Measurements from ENCODE around the gene THAP11.
A peak's percentile ranks its signal among the peaks of the same experiment; 100 is the strongest.

GRCh38 chr16:67865318-67865717 lies 23.2 kb downstream of the THAP11 start:
- TF ChIP-seq, protein P1, sequence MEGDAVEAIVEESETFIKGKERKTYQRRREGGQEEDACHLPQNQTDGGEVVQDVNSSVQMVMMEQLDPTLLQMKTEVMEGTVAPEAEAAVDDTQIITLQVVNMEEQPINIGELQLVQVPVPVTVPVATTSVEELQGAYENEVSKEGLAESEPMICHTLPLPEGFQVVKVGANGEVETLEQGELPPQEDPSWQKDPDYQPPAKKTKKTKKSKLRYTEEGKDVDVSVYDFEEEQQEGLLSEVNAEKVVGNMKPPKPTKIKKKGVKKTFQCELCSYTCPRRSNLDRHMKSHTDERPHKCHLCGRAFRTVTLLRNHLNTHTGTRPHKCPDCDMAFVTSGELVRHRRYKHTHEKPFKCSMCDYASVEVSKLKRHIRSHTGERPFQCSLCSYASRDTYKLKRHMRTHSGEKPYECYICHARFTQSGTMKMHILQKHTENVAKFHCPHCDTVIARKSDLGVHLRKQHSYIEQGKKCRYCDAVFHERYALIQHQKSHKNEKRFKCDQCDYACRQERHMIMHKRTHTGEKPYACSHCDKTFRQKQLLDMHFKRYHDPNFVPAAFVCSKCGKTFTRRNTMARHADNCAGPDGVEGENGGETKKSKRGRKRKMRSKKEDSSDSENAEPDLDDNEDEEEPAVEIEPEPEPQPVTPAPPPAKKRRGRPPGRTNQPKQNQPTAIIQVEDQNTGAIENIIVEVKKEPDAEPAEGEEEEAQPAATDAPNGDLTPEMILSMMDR (IDR thresholded peaks at IDR 0.05) = peak in 4 of 6 experiments; percentile 13 to 55 (median 42)
- TF ChIP-seq EP300 (IDR thresholded peaks at IDR 0.05) = no peak

Data from upper lobe of left lung (tissue), 4 donors.